Smooth muscle cell (in vitro differentiated cells): Measurements from ENCODE around the gene FLYWCH2. TPM values are rescaled to one million over a fixed set of nuclear protein-coding genes. Genes with fewer than 3 reads are reported as not detected.

Source experiments
- DNase-seq: peaks from one replicate; lab custom pipeline; 2025; ENCODE audit not compliant: unreplicated experiment; lab: John Stamatoyannopoulos, UW
- H2AFZ ChIP-seq: fragments of 200-600 bp; sonication (generic); 2 replicates; pipeline ENCODE4 v1.6.0; 2016; ENCODE audit warnings: antibody characterized with exemption, low read depth, mild to moderate bottlenecking
- H3F3A ChIP-seq: fragments of 200-600 bp; sonication (generic); 2 replicates; pipeline ENCODE4 v1.6.0; 2017; ENCODE audit warnings: antibody characterized with exemption, low read depth
- H3K27ac ChIP-seq: fragments of 200-600 bp; sonication (generic); 2 replicates; pipeline ENCODE4 v1.5.1; 2016; ENCODE audit warnings: low read depth, mild to moderate bottlenecking
- H3K27me3 ChIP-seq: fragments of 200-600 bp; sonication (generic); 2 replicates; pipeline ENCODE4 v1.6.1; 2016; ENCODE audit warnings: low read depth, mild to moderate bottlenecking
- H3K36me3 ChIP-seq: fragments of 200-600 bp; sonication (generic); 2 replicates; pipeline ENCODE4 v1.5.1; 2016; ENCODE audit warnings: low read depth
- H3K4me1 ChIP-seq: fragments of 200-600 bp; sonication (generic); 2 replicates; pipeline ENCODE4 v1.5.1; 2016; ENCODE audit warnings: low read depth
- H3K4me2 ChIP-seq: fragments of 200-600 bp; sonication (generic); 2 replicates; pipeline ENCODE4 v1.6.0; 2016; ENCODE audit warnings: mild to moderate bottlenecking
- H3K4me3 ChIP-seq: fragments of 200-600 bp; sonication (generic); 2 replicates; pipeline ENCODE4 v1.5.1; 2016; ENCODE audit warnings: mild to moderate bottlenecking
- H3K79me2 ChIP-seq: fragments of 200-600 bp; sonication (generic); 2 replicates; pipeline ENCODE4 v1.6.0; 2016; ENCODE audit warnings: low read depth, mild to moderate bottlenecking
- H3K9ac ChIP-seq: fragments of 200-600 bp; sonication (generic); 2 replicates; pipeline ENCODE4 v1.6.0; 2016; ENCODE audit warnings: low read depth
- H3K9me3 ChIP-seq: fragments of 200-600 bp; sonication (generic); replicated peaks from 2 replicates; pipeline ENCODE4 v1.5.1; 2016; ENCODE audit warnings: low read depth
- H4K20me1 ChIP-seq: fragments of 200-600 bp; sonication (generic); 2 replicates; pipeline ENCODE4 v1.6.0; 2016; ENCODE audit warnings: low read depth
- WGBS: methylation state at CpG from one replicate; pipeline ENCODE4 v1.1.7; 2016; ENCODE audit warnings: low lambda C conversion rate; 5-methylcytosine and 5-hydroxymethylcytosine counted together
- polyA plus RNA-seq: library from polyadenylated mRNA; unstranded; fragments of >200 nt; fragmentation: Nextera tagmentation; extraction: Ambion mirVana; gene quantifications from 2 replicates; pipeline ENCODE4 v1.2.1, GENCODE V29; 2016
- total RNA-seq: library from RNA; depleted of rRNA; stranded (reverse); fragments of >200 nt; gene quantifications from 2 replicates; pipeline ENCODE4 v1.2.3, GENCODE V29; 2014
- TF ChIP-seq, protein P1 (sequence below): fragments of 200-600 bp; sonication (generic); IDR thresholded peaks from 2 replicates; pipeline ENCODE4 v1.5.1; 2017; ENCODE audit warnings: borderline replicate concordance, mild to moderate bottlenecking, antibody characterized with exemption; ENCODE audit not compliant: insufficient read depth, poor library complexity, severe bottlenecking

FLYWCH2 gene
- total and polyA plus RNA-seq, 2 experiments from 2014 or later: 31.7 to 52.7 TPM

DNA sequence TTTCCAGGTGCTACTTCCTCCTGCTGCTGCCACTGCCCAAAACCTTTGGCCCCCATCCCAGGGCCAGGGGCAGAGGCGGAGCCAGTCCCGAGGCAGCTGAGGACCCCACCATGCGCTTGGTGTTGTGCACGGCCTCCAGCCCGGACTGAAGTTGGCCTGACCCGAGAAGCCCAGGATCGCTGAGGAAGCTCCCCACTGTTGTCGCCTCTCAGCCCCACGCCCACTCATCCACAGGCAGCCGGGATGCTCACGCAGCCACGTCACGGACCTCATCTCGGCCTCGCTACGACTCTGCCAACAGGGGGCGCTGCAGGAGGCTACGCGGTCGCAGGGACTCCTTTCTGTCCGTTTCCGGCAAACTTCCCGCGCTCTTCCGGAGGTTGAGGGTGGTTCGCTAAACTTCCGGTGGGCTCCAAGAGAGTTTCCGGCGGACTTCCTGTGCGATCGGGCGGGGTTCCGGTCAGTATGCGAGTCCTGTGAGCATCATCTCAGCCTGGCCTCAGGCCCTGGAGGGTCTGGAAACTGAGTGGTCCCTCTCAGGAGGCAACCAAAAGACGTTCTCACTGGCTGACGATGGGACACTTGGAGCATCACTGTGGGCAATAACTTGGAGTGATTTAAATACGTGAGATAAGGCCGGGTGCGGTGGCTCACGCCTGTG, 40.5 kb upstream of the FLYWCH2 start:
- Histone ChIP-seq H4K20me1 (no peaks in the 10 kb centered on the region), H2AFZ (no peak overlapping the region), H3K27ac (no peak overlapping the region), H3K4me3 (no peak overlapping the region), H3K79me2 (no peaks in the 10 kb centered on the region), H3K27me3 (no peaks in the 10 kb centered on the region), H3K36me3 (no peaks in the 10 kb centered on the region), H3K9ac (no peak overlapping the region), H3K4me1 (no peaks in the 10 kb centered on the region), H3K9me3 (no peaks in the 10 kb centered on the region), H3F3A (no peaks in the 10 kb centered on the region), H3K4me2 (no peak overlapping the region)
- 70% methylated on average over 40 of the region's 40 CpGs for WGBS
- TF ChIP-seq, protein P1, sequence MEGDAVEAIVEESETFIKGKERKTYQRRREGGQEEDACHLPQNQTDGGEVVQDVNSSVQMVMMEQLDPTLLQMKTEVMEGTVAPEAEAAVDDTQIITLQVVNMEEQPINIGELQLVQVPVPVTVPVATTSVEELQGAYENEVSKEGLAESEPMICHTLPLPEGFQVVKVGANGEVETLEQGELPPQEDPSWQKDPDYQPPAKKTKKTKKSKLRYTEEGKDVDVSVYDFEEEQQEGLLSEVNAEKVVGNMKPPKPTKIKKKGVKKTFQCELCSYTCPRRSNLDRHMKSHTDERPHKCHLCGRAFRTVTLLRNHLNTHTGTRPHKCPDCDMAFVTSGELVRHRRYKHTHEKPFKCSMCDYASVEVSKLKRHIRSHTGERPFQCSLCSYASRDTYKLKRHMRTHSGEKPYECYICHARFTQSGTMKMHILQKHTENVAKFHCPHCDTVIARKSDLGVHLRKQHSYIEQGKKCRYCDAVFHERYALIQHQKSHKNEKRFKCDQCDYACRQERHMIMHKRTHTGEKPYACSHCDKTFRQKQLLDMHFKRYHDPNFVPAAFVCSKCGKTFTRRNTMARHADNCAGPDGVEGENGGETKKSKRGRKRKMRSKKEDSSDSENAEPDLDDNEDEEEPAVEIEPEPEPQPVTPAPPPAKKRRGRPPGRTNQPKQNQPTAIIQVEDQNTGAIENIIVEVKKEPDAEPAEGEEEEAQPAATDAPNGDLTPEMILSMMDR: peak; percentile 47
- no peak for DNase-seq

DNA sequence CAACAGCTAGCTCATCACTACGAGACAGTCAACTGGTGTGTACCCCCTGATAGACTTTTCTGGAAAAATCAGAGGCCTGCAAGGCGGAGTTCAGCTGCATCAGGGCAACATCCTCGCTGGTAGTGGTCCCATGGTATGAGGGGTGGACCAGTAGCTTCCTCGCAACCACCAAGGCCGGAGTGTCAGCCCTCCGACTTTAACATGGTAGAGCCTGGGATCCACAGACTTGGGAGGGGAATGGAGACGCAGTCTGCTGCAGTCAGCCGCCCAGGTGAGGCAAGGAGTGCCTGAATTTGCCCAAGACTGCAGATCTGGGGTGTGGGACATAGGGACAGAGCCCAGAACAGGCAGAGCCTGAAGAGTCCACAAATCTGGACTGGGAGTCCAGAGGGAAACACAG, 39.5 kb upstream of the FLYWCH2 start:
- H3K4me2 ChIP-seq: no peak overlapping the region
- no peaks in the 10 kb centered on the region for H3K79me2 ChIP-seq
- no peaks in the 10 kb centered on the region for H3K4me1 ChIP-seq
- no peak overlapping the region for H2AFZ ChIP-seq
- no peaks in the 10 kb centered on the region for H3K9me3 ChIP-seq
- DNase-seq: no peak
- H3K27me3 ChIP-seq: no peaks in the 10 kb centered on the region
- whole genome bisulfite sequencing: 85% methylated on average over 8 of the region's 8 CpGs
- H3K9ac ChIP-seq: no peak overlapping the region
- no peaks in the 10 kb centered on the region for H4K20me1 ChIP-seq
- H3K36me3 ChIP-seq: no peaks in the 10 kb centered on the region
- H3K27ac ChIP-seq: no peak overlapping the region
- no peaks in the 10 kb centered on the region for H3F3A ChIP-seq
- TF ChIP-seq, protein P1: no peak
- H3K4me3 ChIP-seq: no peak overlapping the region

DNA sequence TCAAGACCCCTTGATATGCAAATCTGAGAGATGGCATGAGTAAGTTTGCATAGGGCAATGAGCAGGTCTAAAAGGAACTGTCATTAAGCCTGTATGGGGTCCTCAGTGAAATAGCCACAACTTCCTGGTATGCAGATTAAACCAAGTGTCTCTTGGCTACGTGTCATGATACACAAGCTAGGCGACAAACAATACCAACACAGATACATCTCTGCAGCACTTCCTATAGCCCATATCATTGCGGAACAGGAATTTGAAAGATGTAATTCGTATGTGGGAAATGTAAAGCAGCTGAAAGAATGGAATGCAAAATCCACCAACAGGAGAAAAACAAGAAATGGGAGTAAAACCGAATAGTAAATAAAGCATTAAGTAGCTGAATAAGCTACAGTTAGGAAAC, 37.9 kb upstream of the FLYWCH2 start:
- Histone ChIP-seq H2AFZ (no peak overlapping the region), H3K4me2 (no peak overlapping the region), H3K27ac (no peak overlapping the region), H3F3A (no peaks in the 10 kb centered on the region), H3K4me1 (no peaks in the 10 kb centered on the region), H3K9me3 (no peaks in the 10 kb centered on the region), H3K27me3 (no peaks in the 10 kb centered on the region), H3K4me3 (no peak overlapping the region), H3K36me3 (no peaks in the 10 kb centered on the region), H3K79me2 (no peaks in the 10 kb centered on the region), H3K9ac (no peak overlapping the region), H4K20me1 (no peaks in the 10 kb centered on the region)
- no peak for DNase-seq
- TF ChIP-seq, protein P1: no peak
- 76% methylated on average over 5 of the region's 5 CpGs for WGBS
